Neural cell (in vitro differentiated cells): Measurements from ENCODE around the gene TMEM61. TPM values are rescaled to one million over a fixed set of nuclear protein-coding genes. Genes with fewer than 3 reads are reported as not detected.

Source experiments
- H2AFZ ChIP-seq: fragments of 200-600, 300-800 bp; sonication (generic), shearing (Covaris generic); 2 replicates; pipeline ENCODE4 v1.6.0; 2014; ENCODE audit warnings: low read depth, mild to moderate bottlenecking, antibody characterized with exemption, low read length, moderate library complexity
- H3F3A ChIP-seq: fragments of 200-600 bp; shearing (Covaris generic); 2 replicates; pipeline ENCODE4 v1.6.1; 2016; ENCODE audit warnings: mild to moderate bottlenecking, moderate library complexity, mixed read lengths, antibody characterized with exemption, low read length; ENCODE audit not compliant: insufficient read depth, poor library complexity, severe bottlenecking
- H3K27ac ChIP-seq: fragments of 200-600, 300-800 bp; sonication (generic), shearing (Covaris generic); 2 replicates; pipeline ENCODE4 v1.5.1; 2014; ENCODE audit warnings: mild to moderate bottlenecking, low read length, moderate library complexity
- H3K27me3 ChIP-seq: fragments of 300-800, 200-600 bp; sonication (generic), shearing (Covaris generic); 2 replicates; pipeline ENCODE4 v1.6.0; 2014; ENCODE audit warnings: mild to moderate bottlenecking, low read depth, low read length, moderate library complexity; ENCODE audit not compliant: insufficient read depth
- H3K36me3 ChIP-seq: fragments of 300-800, 200-600 bp; sonication (generic), shearing (Covaris generic); 2 replicates; pipeline ENCODE4 v1.5.1; 2014; ENCODE audit warnings: mild to moderate bottlenecking, antibody characterized with exemption, low read length, moderate library complexity; ENCODE audit not compliant: insufficient read depth
- H3K4me2 ChIP-seq: fragments of 300-800, 200-600 bp; sonication (generic), shearing (Covaris generic); 2 replicates; pipeline ENCODE4 v1.6.0; 2014; ENCODE audit warnings: mild to moderate bottlenecking, low read length
- H3K4me3 ChIP-seq: fragments of 300-800, 200-600 bp; sonication (generic), shearing (Covaris generic); 2 replicates; pipeline ENCODE4 v1.5.1; 2014; ENCODE audit warnings: mild to moderate bottlenecking, low read length, moderate library complexity
- H3K79me2 ChIP-seq: fragments of 200-600 bp; shearing (Covaris generic); replicated peaks from 2 replicates; pipeline ENCODE4 v1.6.0; 2014; ENCODE audit warnings: mild to moderate bottlenecking, low read length, moderate library complexity; ENCODE audit not compliant: insufficient read depth
- H3K9ac ChIP-seq: fragments of 300-800, 200-600 bp; sonication (generic), shearing (Covaris generic); 2 replicates; pipeline ENCODE4 v1.6.1; 2016; ENCODE audit warnings: mild to moderate bottlenecking, low read length, mixed read lengths
- H3K9me2 ChIP-seq: fragments of 200-600 bp; shearing (Covaris generic); 2 replicates; pipeline ENCODE4 v1.6.1; 2016; ENCODE audit warnings: mild to moderate bottlenecking, low read length, mixed read lengths; ENCODE audit not compliant: insufficient read depth
- H3K9me3 ChIP-seq: fragments of 200-600, 300-800 bp; sonication (generic), shearing (Covaris generic); 2 replicates; pipeline ENCODE4 v1.6.1; 2016; ENCODE audit warnings: mild to moderate bottlenecking, mixed run types, low read length, moderate library complexity, mixed read lengths
- H4K20me1 ChIP-seq: fragments of 200-600 bp; shearing (Covaris generic); 2 replicates; pipeline ENCODE4 v1.6.1; 2016; ENCODE audit warnings: mild to moderate bottlenecking, mixed run types; ENCODE audit not compliant: insufficient read depth
- EP300 ChIP-seq: fragments of 450-650 bp; conservative IDR thresholded peaks from 2 replicates; pipeline ENCODE4 v1.6.1; 2014; ENCODE audit warnings: antibody characterized with exemption, mild to moderate bottlenecking, moderate library complexity; ENCODE audit not compliant: poor library complexity, severe bottlenecking
- MXI1 ChIP-seq: fragments of 450-650 bp; conservative IDR thresholded peaks from 2 replicates; pipeline ENCODE4 v1.6.1; 2014; ENCODE audit warnings: antibody characterized with exemption, mild to moderate bottlenecking; ENCODE audit not compliant: poor library complexity, severe bottlenecking
- POLR2AphosphoS5 ChIP-seq: IDR thresholded peaks from 2 replicates; pipeline ENCODE4 v1.6.1; 2012
- RAD21 ChIP-seq: fragments of 450-650 bp; conservative IDR thresholded peaks from 2 replicates; pipeline ENCODE4 v1.6.1; 2014; ENCODE audit warnings: antibody characterized with exemption, mild to moderate bottlenecking, moderate library complexity
- SMC3 ChIP-seq: fragments of 450-650 bp; conservative IDR thresholded peaks from 2 replicates; pipeline ENCODE4 v1.6.1; 2014; ENCODE audit warnings: antibody characterized with exemption, mild to moderate bottlenecking, moderate library complexity; ENCODE audit not compliant: poor library complexity
- TAF1 ChIP-seq: IDR thresholded peaks from 2 replicates; pipeline ENCODE4 v1.6.1; 2012; ENCODE audit warnings: low read depth
- polyA plus RNA-seq: library from polyadenylated mRNA; depleted of rRNA; stranded (reverse); fragments of >200 nt; gene quantifications from 2 replicates; pipeline ENCODE4 v1.2.3, GENCODE V29; 2014
- TF ChIP-seq, protein P1 (sequence below): fragments of 450-650 bp; IDR thresholded peaks from 2 replicates; pipeline ENCODE4 v1.5.1; 2014; ENCODE audit warnings: antibody characterized with exemption, mild to moderate bottlenecking, moderate library complexity; ENCODE audit not compliant: poor library complexity, severe bottlenecking
- TF ChIP-seq, protein P2 (sequence below): IDR thresholded peaks from 2 replicates; pipeline ENCODE4 v1.6.1; 2012; ENCODE audit warnings: borderline replicate concordance

The TMEM61 gene
- polyA plus RNA-seq, 1 donor from 2014 or later = not detected

DNA sequence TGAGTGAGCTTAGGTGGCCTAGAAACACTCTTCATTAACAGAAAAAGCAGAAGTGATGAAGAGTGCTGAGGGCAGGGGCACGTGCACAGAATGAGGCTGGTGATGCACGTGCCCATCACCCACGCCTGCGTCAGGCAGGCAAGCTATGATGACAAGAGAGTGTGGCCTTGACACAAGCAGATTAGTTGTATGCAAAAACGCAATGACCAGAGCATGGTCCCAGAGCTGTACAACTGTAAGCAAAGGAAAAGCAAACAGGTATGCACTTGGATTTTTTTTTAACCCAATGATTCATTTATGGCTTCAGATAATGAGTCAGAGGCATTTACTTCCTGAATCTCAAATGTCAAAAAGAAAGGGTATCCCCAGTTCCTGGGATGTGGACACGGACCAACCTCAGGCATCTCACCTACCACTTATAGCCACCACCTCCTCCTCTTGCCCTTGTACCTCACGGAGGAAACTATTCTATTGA lies 9.1 kb upstream of the TMEM61 start:
- no peak overlapping the region for H3K9ac ChIP-seq
- H3K79me2 ChIP-seq = no peaks in the 10 kb centered on the region
- H3K4me2 ChIP-seq = no peak overlapping the region
- H3K27ac ChIP-seq = no peak overlapping the region
- no peaks in the 10 kb centered on the region for H3K9me2 ChIP-seq
- H3F3A ChIP-seq = no peaks in the 10 kb centered on the region
- H3K36me3 ChIP-seq = no peaks in the 10 kb centered on the region
- TF ChIP-seq, protein P1, sequence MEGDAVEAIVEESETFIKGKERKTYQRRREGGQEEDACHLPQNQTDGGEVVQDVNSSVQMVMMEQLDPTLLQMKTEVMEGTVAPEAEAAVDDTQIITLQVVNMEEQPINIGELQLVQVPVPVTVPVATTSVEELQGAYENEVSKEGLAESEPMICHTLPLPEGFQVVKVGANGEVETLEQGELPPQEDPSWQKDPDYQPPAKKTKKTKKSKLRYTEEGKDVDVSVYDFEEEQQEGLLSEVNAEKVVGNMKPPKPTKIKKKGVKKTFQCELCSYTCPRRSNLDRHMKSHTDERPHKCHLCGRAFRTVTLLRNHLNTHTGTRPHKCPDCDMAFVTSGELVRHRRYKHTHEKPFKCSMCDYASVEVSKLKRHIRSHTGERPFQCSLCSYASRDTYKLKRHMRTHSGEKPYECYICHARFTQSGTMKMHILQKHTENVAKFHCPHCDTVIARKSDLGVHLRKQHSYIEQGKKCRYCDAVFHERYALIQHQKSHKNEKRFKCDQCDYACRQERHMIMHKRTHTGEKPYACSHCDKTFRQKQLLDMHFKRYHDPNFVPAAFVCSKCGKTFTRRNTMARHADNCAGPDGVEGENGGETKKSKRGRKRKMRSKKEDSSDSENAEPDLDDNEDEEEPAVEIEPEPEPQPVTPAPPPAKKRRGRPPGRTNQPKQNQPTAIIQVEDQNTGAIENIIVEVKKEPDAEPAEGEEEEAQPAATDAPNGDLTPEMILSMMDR = no peak
- TF ChIP-seq EP300 = no peak
- no peak for TF ChIP-seq RAD21
- TF ChIP-seq POLR2AphosphoS5 = no peak
- TF ChIP-seq, protein P2, sequence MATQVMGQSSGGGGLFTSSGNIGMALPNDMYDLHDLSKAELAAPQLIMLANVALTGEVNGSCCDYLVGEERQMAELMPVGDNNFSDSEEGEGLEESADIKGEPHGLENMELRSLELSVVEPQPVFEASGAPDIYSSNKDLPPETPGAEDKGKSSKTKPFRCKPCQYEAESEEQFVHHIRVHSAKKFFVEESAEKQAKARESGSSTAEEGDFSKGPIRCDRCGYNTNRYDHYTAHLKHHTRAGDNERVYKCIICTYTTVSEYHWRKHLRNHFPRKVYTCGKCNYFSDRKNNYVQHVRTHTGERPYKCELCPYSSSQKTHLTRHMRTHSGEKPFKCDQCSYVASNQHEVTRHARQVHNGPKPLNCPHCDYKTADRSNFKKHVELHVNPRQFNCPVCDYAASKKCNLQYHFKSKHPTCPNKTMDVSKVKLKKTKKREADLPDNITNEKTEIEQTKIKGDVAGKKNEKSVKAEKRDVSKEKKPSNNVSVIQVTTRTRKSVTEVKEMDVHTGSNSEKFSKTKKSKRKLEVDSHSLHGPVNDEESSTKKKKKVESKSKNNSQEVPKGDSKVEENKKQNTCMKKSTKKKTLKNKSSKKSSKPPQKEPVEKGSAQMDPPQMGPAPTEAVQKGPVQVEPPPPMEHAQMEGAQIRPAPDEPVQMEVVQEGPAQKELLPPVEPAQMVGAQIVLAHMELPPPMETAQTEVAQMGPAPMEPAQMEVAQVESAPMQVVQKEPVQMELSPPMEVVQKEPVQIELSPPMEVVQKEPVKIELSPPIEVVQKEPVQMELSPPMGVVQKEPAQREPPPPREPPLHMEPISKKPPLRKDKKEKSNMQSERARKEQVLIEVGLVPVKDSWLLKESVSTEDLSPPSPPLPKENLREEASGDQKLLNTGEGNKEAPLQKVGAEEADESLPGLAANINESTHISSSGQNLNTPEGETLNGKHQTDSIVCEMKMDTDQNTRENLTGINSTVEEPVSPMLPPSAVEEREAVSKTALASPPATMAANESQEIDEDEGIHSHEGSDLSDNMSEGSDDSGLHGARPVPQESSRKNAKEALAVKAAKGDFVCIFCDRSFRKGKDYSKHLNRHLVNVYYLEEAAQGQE = no peak
- no peak for TF ChIP-seq TAF1
- no peak for TF ChIP-seq SMC3
- H4K20me1 ChIP-seq = no peaks in the 10 kb centered on the region
- no peaks in the 10 kb centered on the region for H3K27me3 ChIP-seq
- H3K9me3 ChIP-seq = no peaks in the 10 kb centered on the region
- no peak overlapping the region for H3K4me3 ChIP-seq
- no peak overlapping the region for H2AFZ ChIP-seq

DNA sequence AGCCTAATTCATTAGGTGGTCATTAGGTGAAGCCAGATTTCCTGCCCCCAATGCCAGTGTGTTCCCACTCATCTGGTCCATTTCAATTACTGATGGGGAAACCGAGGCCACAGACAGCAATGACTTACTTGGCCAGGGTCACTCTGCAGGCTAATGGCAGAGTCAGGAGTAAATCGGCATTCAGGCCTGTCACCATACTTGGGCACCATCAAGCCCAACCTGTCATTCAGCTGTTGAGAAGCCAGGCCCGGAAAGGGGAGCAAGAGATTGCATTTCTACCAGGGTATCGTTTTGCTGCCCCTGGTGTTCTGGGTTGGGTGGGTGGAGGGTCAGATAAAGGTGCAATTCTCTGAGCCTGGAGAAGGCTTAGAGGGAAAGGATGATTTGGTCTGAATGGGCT lies 8.0 kb upstream of the TMEM61 start:
- TF ChIP-seq EP300 = no peak
- TF ChIP-seq, protein P1 = no peak
- TF ChIP-seq MXI1 = no peak
- TF ChIP-seq, protein P2 = no peak
- no peak for TF ChIP-seq RAD21
- no peaks in the 10 kb centered on the region for H3K36me3 ChIP-seq
- no peak overlapping the region for H3K4me2 ChIP-seq
- no peaks in the 10 kb centered on the region for H4K20me1 ChIP-seq
- H3F3A ChIP-seq = no peaks in the 10 kb centered on the region
- no peaks in the 10 kb centered on the region for H3K27me3 ChIP-seq
- no peaks in the 10 kb centered on the region for H3K79me2 ChIP-seq
- no peak overlapping the region for H3K4me3 ChIP-seq
- H3K9me3 ChIP-seq = no peaks in the 10 kb centered on the region
- no peak overlapping the region for H3K27ac ChIP-seq
- no peaks in the 10 kb centered on the region for H3K9me2 ChIP-seq
- no peak overlapping the region for H3K9ac ChIP-seq
- no peak overlapping the region for H2AFZ ChIP-seq
